ENCODE results near the gene PRRC1. TPM values are rescaled to one million over a fixed set of nuclear protein-coding genes. Genes with fewer than 3 reads are reported as not detected.

The PRRC1 gene
- total RNA-seq, 4 donors from 2014 or later = 31.5 to 72.2 (median 44.7) TPM

- no peaks in the 10 kb centered on the region for H3K9me3 ChIP-seq
- no peaks in the 10 kb centered on the region for H3K36me3 ChIP-seq
- no peak for TF ChIP-seq POLR2A (IDR thresholded peaks at IDR 0.05)
- no peak for TF ChIP-seq CTCF (IDR thresholded peaks at IDR 0.05)
- no peak for TF ChIP-seq EP300 (IDR thresholded peaks at IDR 0.05)
- 97 to 100% methylated on average over 3 of the region's 3 CpGs for WGBS, 2 donors
- DNase-seq (ENCODE audit: low spot score in 2 of 2) = no peak
- H3K27me3 ChIP-seq = no peaks in the 10 kb centered on the region
- peaks cover 0 to 10% (median 0%) of the 10 kb centered on the region in 4 donors for H3K4me1 ChIP-seq
- no peak overlapping the region for H3K4me3 ChIP-seq
- no peak overlapping the region for H3K27ac ChIP-seq
Observed at GRCh38 chr5:127602481-127602880, 85.0 kb downstream of the PRRC1 start.

- Histone ChIP-seq H3K9me3 (no peaks in the 10 kb centered on the region), H3K36me3 (no peaks in the 10 kb centered on the region), H3K4me3 (no peak overlapping the region), H3K4me1 (peaks cover 0 to 10% (median 0%) of the 10 kb centered on the region in 4 donors), H3K27me3 (no peaks in the 10 kb centered on the region), H3K27ac (no peak overlapping the region)
- no peak for DNase-seq (ENCODE audit: low spot score in 2 of 2)
- TF ChIP-seq EP300 (IDR thresholded peaks at IDR 0.05) = no peak
- no peak for TF ChIP-seq CTCF (IDR thresholded peaks at IDR 0.05)
- TF ChIP-seq POLR2A (IDR thresholded peaks at IDR 0.05) = no peak
- 49 to 54% methylated on average over 8 of the region's 8 CpGs for WGBS, 2 donors
Observed at GRCh38 chr5:127602896-127603844, 85.7 kb downstream of the PRRC1 start.

Other genes starting within 250 kb of the PRRC1 start
- 1 to 10 TPM in 2 of 4 donors, under 1 TPM in 2; 0.30 to 3.3 (median 1.3) TPM for gene MEGF10, start 226.8 kb upstream of the PRRC1 start, total RNA-seq
- not detected for gene CTXN3, start 131.4 kb downstream of the PRRC1 start, total RNA-seq
- gene CCDC192, start 185.8 kb downstream of the PRRC1 start, total RNA-seq = 1 to 10 TPM in 3 of 4 donors, under 1 TPM in 1; 0.87 to 2.1 (median 1.9) TPM

All from tibial nerve (tissue), 4 donors.